GM12865 (cell line): Measurements from ENCODE around the gene PRPH.
"Not testable (repeated sequence)": the region's sequence is repeated elsewhere in the genome, so short reads cannot be mapped to it uniquely, and the experiment has no call there.

Source experiments
- DNase-seq: peaks from one replicate; pipeline ENCODE4 v3.0.0; 2010; ENCODE audit warnings: low read depth
- H3K4me3 ChIP-seq: 2 replicates; pipeline ENCODE4 v1.5.1; 2011; ENCODE audit warnings: mild to moderate bottlenecking, low read depth, low read length, control low read depth
- TF ChIP-seq, protein P1 (sequence below): IDR thresholded peaks from 2 replicates; pipeline ENCODE4 v1.5.1; 2011; ENCODE audit warnings: low read length, control low read depth, low read depth, inconsistent platforms; ENCODE audit not compliant: insufficient read depth; ENCODE audit errors: missing control alignments

The PRPH gene

DNA sequence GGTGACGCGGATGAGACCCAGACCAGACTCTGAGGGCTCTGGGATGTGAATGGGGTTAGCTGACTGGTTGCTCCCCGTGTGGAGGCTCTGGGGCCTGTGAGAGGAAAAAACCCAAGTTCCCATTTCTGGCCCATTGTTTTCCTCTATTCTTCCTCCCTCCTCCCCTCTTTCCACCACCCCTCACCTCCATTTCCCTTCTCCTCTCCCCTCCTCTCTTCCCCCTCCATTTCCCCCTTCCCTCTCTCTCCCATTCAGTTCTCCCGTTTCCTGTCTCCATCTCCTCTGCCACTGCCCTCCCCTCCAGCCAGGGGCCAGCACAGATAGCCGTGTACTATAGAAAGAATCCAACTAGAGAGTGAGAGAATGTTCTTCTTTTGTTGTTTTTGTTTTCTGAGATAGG lies 12.6 kb upstream of the PRPH start:
- TF ChIP-seq, protein P1, sequence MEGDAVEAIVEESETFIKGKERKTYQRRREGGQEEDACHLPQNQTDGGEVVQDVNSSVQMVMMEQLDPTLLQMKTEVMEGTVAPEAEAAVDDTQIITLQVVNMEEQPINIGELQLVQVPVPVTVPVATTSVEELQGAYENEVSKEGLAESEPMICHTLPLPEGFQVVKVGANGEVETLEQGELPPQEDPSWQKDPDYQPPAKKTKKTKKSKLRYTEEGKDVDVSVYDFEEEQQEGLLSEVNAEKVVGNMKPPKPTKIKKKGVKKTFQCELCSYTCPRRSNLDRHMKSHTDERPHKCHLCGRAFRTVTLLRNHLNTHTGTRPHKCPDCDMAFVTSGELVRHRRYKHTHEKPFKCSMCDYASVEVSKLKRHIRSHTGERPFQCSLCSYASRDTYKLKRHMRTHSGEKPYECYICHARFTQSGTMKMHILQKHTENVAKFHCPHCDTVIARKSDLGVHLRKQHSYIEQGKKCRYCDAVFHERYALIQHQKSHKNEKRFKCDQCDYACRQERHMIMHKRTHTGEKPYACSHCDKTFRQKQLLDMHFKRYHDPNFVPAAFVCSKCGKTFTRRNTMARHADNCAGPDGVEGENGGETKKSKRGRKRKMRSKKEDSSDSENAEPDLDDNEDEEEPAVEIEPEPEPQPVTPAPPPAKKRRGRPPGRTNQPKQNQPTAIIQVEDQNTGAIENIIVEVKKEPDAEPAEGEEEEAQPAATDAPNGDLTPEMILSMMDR = no peak
- no peak overlapping the region for H3K4me3 ChIP-seq
- DNase-seq = no peak

DNA sequence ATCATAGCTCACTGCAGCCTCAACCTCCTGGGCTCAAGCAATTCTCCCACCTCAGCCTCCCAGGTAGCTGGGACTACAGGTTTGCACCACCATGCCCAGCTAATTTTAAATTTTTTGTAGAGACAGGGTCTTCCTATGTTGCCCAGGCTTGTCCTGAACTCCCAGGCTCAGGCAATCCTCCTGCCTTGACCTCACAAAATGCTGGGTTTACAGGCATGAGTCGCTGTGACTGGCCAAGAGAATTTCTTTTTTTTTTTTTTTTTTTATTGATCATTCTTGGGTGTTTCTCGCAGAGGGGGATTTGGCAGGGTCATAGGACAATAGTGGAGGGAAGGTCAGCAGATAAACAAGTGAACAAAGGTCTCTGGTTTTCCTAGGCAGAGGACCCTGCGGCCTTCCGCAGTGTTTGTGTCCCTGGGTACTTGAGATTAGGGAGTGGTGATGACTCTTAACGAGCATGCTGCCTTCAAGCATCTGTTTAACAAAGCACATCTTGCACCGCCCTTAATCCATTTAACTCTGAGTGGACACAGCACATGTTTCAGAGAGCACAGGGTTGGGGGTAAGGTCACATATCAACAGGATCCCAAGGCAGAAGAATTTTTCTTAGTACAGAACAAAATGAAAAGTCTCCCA lies 12.1 kb upstream of the PRPH start:
- H3K4me3 ChIP-seq, DNase-seq: not testable (repeated sequence)

DNA sequence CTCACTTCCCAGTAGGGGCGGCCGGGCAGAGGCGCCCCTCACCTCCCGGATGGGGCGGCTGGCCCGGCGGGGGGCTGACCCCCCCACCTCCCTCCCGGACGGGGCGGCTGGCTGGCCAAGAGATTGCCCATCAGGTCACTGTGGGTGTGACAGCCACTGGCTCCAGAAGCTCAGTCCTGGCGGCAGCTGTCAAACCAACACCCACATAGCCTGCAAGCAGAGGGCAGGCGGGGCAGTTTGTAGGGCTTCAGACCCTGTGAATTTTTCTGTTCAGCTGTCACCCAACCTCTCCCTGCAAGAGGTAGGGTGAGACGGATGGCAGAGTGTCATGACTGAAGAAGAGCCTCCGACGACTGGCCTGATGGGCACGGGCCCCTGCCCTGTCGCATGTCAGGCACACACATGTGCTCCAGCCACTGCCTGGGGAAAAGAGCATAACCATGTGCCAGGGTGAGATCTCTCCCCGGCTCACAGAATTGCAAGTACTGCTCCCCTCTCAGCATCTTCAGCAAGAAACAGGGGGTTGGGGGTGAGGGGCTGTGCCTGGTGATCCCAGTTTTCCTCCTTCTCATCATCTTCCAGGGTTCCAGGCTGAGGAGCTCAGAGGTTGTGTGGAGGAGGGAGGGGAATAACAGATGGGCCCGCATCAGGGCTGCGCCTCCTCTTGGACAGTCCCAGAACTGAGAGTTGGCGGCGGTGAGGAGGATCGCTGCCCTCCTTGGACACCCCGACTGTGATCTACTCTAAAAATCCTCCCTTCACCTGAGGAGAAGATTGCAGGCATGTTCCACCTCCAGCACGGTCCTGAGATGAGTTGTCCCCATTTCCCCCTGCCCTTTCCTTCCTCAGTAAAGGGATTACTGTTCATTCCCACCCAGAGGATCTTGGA lies 11.2 kb upstream of the PRPH start:
- no peak overlapping the region for H3K4me3 ChIP-seq
- TF ChIP-seq, protein P1 = no peak
- no peak for DNase-seq

DNA sequence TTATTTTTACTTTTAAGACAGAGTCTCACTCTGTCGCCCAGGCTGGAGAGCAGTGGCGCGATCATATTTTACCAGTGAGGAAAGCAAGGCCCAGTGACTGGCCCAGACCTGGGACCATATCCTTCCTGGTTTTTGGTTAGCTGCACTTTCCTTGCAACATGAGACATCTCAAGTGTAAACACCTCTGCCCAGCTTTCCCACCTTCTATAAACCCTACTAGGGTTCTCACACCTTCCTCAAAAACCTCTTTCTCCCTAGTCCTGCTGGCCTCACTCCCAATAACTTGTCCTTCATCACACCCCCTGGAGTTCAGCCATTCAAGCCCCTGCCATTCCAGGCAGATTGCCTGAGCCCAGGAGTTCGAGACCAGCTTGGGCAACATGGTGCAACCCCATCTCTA lies 10.3 kb upstream of the PRPH start:
- H3K4me3 ChIP-seq = no peak overlapping the region
- TF ChIP-seq, protein P1 = no peak
- no peak for DNase-seq

DNA sequence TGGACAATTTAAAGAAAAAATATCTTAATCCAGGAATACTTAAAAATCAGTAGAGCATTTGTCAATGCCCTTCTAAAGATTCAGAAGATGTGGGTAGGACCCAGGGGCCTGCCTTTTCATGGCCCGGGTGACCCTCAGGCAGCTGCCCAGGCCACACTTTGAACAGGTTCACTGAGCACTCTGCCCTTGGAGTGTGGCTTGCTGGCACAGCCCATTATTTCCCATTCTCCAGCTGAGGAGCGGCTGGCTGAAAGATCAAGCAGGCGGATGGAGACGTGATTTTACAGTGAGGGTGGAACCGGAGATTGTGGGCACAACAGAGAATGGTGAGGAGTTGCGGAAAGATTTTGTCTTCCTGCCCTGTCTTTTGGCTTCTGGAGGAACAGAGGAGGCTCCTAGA lies 7.1 kb upstream of the PRPH start:
- no peak for DNase-seq
- TF ChIP-seq, protein P1 = no peak
- no peak overlapping the region for H3K4me3 ChIP-seq

DNA sequence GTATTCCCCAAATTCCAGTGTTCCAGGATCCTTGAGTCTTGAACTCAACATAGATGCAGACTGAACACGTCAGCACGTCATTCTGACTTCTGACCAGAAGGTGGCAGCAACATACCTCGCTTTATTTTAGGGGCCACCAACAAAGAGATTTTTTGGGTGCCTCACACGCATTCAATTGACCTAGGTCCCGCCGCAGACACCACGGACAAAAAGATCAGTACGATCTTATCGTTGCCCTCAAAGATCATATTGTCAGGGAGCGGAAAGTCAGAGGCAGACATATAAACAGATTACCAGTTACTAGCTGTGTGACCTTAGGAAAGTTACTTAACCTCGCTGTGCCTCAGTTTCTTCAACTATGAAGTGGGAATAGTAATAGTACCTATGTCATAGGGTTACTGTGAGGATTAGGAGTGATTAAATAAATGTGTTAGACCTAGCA lies 6.5 kb upstream of the PRPH start:
- no peak overlapping the region for H3K4me3 ChIP-seq
- peak; percentile 76 for DNase-seq
- TF ChIP-seq, protein P1 = peak; percentile 77

DNA sequence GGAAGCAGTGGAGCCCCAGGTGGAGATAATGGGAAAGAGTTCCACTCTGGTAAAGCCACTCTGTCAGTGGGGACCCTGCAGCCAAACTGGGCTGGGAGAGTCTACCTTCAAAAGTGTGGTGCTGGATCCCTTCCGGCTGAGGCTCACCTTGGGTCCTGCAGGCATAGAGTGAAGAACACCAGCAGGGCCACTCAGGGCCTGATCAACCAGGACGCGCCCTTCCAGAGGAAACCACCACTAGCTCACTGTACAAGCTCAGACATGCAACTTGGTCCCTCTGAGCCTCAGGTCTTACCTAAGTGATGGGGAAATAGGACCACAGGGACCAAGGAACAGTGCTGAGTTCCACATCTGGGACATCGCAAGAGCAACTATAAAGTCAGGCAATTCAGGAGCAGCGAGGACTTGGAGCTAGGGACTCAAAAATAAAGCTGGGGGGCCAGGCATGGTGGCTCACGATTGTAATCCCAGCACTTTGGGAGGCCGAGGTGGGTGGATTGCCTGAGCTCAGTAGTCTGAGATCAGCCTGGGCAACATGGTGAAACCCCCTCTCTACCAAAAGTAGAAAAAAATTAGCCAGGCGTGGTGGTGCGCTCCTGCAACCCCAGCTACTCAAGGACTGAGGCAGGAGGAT lies 5.9 kb upstream of the PRPH start:
- no peak for DNase-seq
- TF ChIP-seq, protein P1 = no peak
- no peak overlapping the region for H3K4me3 ChIP-seq
